Epithelial cell of esophagus (primary cell): ENCODE measurements around the gene ZNF784.

Experiments used
- DNase-seq: peaks from one replicate; pipeline ENCODE4 v3.0.0; 2010; ENCODE audit warnings: low read depth
- H3K4me3 ChIP-seq: 2 replicates; pipeline ENCODE4 v1.5.1; 2011; ENCODE audit warnings: mild to moderate bottlenecking, low read length, control low read depth
- TF ChIP-seq, protein P1 (sequence below): IDR thresholded peaks from 2 replicates; pipeline ENCODE4 v1.5.1; 2011; ENCODE audit warnings: low read depth, mild to moderate bottlenecking, low read length, control low read depth, inconsistent platforms; ENCODE audit not compliant: insufficient read depth; ENCODE audit errors: missing control alignments

Gene ZNF784

GRCh38 chr19:55598034-55598433, 26.3 kb downstream of the ZNF784 start:
- TF ChIP-seq, protein P1, sequence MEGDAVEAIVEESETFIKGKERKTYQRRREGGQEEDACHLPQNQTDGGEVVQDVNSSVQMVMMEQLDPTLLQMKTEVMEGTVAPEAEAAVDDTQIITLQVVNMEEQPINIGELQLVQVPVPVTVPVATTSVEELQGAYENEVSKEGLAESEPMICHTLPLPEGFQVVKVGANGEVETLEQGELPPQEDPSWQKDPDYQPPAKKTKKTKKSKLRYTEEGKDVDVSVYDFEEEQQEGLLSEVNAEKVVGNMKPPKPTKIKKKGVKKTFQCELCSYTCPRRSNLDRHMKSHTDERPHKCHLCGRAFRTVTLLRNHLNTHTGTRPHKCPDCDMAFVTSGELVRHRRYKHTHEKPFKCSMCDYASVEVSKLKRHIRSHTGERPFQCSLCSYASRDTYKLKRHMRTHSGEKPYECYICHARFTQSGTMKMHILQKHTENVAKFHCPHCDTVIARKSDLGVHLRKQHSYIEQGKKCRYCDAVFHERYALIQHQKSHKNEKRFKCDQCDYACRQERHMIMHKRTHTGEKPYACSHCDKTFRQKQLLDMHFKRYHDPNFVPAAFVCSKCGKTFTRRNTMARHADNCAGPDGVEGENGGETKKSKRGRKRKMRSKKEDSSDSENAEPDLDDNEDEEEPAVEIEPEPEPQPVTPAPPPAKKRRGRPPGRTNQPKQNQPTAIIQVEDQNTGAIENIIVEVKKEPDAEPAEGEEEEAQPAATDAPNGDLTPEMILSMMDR, result no peak
- DNase-seq, result no peak
- no peak overlapping the region for H3K4me3 ChIP-seq

- H3K4me3 ChIP-seq, result no peak overlapping the region
- no peak for DNase-seq
- TF ChIP-seq, protein P1, result no peak
Observed at GRCh38 chr19:55597501-55597921, 26.9 kb downstream of the ZNF784 start.

- TF ChIP-seq, protein P1, result no peak
- no peak for DNase-seq
- H3K4me3 ChIP-seq, result no peak overlapping the region
Observed at GRCh38 chr19:55596304-55596703, 28.1 kb downstream of the ZNF784 start.

DNA sequence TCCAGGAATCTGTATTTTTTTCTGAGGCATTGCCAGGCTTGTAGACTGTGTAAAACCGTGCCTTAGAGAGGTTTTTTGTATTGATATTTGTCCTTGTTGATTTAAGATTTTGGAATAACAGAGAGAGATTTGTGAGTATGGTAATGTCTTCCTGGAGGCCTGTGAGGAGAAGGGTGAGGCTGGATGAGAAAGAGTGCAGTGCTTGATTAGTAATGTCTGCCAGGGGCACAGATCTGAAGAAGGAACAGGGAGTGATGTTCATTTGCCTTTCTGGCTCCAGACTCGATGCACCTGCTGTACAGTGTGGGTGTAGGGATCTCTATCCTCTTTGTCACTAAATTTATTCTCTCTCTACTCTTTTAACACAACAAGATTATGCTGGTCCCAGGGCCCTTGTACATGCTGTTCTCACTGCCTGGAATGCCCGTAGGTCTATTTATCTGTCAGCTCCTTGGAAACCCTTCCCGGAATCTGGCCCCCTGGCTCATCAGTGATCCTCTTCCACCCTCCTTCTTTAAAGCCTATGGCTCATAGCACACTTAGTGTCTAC, 29.3 kb downstream of the ZNF784 start:
- H3K4me3 ChIP-seq, result no peak overlapping the region
- no peak for DNase-seq
- TF ChIP-seq, protein P1, result no peak

DNA sequence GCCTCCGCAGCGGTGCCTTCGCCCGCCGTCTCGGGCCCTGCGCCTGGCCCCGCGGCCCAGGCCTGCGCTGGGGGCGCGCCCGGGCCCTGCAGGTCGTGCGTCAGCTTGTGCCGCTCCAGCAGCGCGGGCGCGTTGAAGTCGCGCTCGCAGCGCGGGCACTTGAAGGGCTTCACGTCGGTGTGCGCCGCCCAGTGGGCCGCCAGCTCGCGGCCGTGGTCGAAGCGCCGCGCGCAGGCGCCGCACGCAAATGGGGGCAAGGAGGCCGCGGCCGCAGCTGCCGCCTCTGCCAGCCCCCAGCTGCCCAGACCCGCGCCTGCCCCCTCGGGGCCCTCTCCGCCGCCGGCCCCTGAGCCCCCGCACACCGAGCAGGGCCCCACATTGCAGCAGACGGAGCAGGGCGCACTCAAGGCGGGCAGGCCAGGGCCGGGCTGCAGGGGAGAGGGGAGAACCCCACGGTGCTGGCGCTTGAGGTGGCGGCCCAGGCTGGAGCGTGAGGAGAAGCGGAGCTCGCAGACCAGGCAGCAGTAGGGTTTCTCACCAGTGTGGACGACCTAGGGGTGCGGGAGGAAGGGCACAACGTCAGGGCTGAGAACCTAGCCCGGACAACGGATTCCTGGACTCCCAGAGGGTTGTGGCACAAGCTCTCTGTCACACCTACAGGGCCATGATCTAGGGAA, 31.1 kb downstream of the ZNF784 start:
- TF ChIP-seq, protein P1, result no peak
- H3K4me3 ChIP-seq, result no peak overlapping the region
- no peak for DNase-seq

- TF ChIP-seq, protein P1, result no peak
- H3K4me3 ChIP-seq, result no peak overlapping the region
- no peak for DNase-seq
Observed at GRCh38 chr19:55592391-55593090, 31.8 kb downstream of the ZNF784 start.
